ENCODE data around the gene ZNF106. TPM values are rescaled to one million over a fixed set of nuclear protein-coding genes. Genes with fewer than 3 reads are reported as not detected.

The ZNF106 gene
- 100 to 1,000 TPM; 340 to 487 (median 414) TPM for total RNA-seq

DNA sequence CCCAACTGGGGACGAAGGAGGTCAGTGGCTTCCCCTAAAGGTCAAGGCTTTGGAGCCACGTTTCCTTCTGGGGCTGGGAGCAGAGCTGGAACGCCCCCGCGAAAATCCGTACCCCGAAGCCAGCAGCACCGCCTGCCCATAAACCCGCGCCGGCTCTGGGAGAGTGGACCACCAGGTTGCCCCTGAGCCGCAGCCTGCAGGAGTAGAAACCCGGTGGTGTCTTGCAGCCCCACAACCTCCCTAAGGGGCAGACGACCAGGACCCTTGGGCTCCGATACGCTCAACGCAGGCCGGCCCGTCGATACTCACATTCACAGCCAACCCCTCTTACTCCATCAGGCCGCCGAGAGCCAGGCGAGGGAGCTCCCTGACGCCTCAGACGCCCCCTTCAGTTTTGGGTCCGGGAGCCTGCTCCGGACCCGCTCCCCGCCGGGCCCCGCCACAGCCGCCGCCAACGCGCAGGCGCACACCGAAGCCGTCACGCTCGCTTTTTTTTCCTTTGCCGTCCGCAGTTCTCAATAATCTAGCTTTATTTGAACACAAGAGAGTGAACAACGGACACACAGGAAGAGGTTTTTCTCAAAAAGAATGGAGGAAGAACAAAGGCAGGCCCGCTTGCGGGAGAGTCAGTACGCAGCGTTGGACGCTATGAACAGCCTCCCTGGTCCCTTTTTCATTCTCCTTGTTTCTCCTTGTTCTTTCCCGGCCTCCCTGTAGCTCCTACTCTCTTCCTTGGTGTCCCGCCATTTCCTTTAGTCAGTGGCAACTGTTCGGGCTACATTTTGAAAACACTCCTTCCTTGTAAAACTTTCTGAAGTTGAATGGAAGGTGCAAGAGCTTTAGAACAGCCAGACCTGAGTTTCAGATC is at the start of gene ZNF106:
TSS of gene ZNF106 (minus strand) at position 471 of the 868 bp plus-strand sequence. CDS start 18,852 bp downstream, outside the sequence.
- peak; percentile 93 to 96 for TF ChIP-seq POLR2A (IDR thresholded peaks at IDR 0.05)
- TF ChIP-seq, protein P1, sequence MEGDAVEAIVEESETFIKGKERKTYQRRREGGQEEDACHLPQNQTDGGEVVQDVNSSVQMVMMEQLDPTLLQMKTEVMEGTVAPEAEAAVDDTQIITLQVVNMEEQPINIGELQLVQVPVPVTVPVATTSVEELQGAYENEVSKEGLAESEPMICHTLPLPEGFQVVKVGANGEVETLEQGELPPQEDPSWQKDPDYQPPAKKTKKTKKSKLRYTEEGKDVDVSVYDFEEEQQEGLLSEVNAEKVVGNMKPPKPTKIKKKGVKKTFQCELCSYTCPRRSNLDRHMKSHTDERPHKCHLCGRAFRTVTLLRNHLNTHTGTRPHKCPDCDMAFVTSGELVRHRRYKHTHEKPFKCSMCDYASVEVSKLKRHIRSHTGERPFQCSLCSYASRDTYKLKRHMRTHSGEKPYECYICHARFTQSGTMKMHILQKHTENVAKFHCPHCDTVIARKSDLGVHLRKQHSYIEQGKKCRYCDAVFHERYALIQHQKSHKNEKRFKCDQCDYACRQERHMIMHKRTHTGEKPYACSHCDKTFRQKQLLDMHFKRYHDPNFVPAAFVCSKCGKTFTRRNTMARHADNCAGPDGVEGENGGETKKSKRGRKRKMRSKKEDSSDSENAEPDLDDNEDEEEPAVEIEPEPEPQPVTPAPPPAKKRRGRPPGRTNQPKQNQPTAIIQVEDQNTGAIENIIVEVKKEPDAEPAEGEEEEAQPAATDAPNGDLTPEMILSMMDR (IDR thresholded peaks at IDR 0.05 in 4 of 5, conservative IDR thresholded peaks at IDR 0.05 in 1 of 5) = peak in 1 of 5 experiments; percentile 17
- peak; percentile 76 to 80 for DNase-seq
- in situ Hi-C loops (cut with MboI; ENCODE audit: low sequenced_read_pairs in 4 of 4) = no loop called here
- no peaks in the 10 kb centered on the region for H3K36me3 ChIP-seq
- H3K27me3 ChIP-seq = no peaks in the 10 kb centered on the region
- intact Hi-C loops (cut with DNase I; ENCODE audit: low total_unique reads) = loop anchor here (5.0 kb wide), 1 partner anchor 161 kb away; no protein-coding TSS in a partner anchor
- peaks cover 28 to 36% of the 10 kb centered on the region in 2 donors for H3K4me1 ChIP-seq
- H3K9me3 ChIP-seq = no peaks in the 10 kb centered on the region
- ATAC-seq = peak; percentile 67 to 73
- H3K27ac ChIP-seq = peak within 1 kb of the TSS; percentile 90 to 96 (median 95)
- H3K4me3 ChIP-seq = peak within 1 kb of the TSS; percentile 82 to 97 (median 90)

DNA sequence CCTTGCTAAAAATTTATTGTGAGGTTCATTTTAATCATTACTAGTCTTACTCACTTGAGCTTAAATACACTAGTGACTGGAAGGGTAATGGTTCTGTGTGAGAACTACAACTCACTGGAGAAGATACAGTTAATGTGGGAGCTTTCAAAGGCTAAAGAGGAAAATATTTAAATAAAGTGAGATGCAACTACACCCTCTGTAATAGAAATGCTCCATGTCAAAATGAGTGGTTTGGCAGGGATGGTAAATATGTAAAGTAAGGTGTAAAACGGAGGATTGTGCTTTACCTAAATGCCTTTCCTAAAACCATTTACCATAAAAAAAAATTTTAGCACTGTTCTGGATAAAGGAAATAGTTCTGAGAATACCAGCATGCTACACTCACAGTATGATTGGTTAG is 42.3 kb upstream of the ZNF106 start:
- no peaks in the 10 kb centered on the region for H3K27me3 ChIP-seq
- H3K36me3 ChIP-seq = peaks cover 10 to 49% of the 10 kb centered on the region in 2 donors
- H3K4me1 ChIP-seq = no peaks in the 10 kb centered on the region
- intact Hi-C loops (cut with DNase I; ENCODE audit: low total_unique reads) = no loop called here
- TF ChIP-seq, protein P1 (IDR thresholded peaks at IDR 0.05 in 4 of 5, conservative IDR thresholded peaks at IDR 0.05 in 1 of 5) = no peak
- TF ChIP-seq POLR2A (IDR thresholded peaks at IDR 0.05) = no peak
- no peaks in the 10 kb centered on the region for H3K9me3 ChIP-seq
- in situ Hi-C loops (cut with MboI; ENCODE audit: low sequenced_read_pairs in 4 of 4) = loop anchor here in 1 of 4 donors (10.0 kb wide), 1 partner anchor 112 kb away; no protein-coding TSS in a partner anchor
- no peak overlapping the region for H3K4me3 ChIP-seq
- no peak for DNase-seq
- no peak overlapping the region for H3K27ac ChIP-seq
- ATAC-seq = no peak

DNA sequence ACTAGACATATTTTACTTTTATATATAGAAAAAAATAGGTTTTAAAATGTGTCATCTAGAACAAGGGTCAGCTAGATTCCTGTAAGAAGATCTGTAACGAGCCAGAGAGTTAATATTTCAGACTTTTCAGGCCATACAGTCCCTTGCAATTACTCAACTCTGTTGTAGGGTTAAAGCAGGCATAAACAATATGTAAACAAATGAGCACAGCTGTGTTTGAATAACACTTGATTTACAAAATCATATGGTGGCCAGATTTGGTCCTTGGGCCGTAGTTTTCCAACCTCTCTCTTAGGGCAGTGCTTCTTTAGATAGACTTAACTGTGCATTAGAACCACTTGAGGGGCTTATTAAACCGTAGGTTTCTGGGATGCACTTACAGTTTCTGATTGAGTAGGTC is 38.0 kb upstream of the ZNF106 start:
- no peak for DNase-seq
- H3K9me3 ChIP-seq = no peaks in the 10 kb centered on the region
- no peak overlapping the region for H3K4me3 ChIP-seq
- H3K4me1 ChIP-seq = no peaks in the 10 kb centered on the region
- no peaks in the 10 kb centered on the region for H3K27me3 ChIP-seq
- no peak for TF ChIP-seq POLR2A (IDR thresholded peaks at IDR 0.05)
- TF ChIP-seq, protein P1 (IDR thresholded peaks at IDR 0.05 in 4 of 5, conservative IDR thresholded peaks at IDR 0.05 in 1 of 5) = no peak
- in situ Hi-C loops (cut with MboI; ENCODE audit: low sequenced_read_pairs in 4 of 4) = no loop called here
- no peak for ATAC-seq
- no peak overlapping the region for H3K27ac ChIP-seq
- peaks cover 10 to 66% of the 10 kb centered on the region in 2 donors for H3K36me3 ChIP-seq
- intact Hi-C loops (cut with DNase I; ENCODE audit: low total_unique reads) = no loop called here

DNA sequence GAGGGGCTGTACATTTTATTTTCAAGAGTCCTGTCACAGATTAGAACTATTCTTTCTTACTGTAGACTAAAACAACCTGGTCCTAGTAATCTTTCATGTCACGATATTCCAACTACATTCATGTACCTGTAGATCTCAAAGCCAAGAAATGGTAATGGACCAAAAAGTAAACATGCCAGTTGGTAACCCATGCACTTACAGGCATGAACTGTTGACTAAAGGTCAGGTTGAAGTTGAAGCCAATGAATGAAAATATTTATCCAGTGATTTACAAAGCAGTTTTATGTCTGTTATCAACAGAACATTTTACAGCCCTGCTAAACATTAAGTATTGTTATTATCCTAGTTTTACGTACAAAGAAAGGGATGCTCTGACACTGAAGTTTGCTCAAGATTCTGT is 32.4 kb upstream of the ZNF106 start:
- TF ChIP-seq POLR2A (IDR thresholded peaks at IDR 0.05) = no peak
- TF ChIP-seq, protein P1 (IDR thresholded peaks at IDR 0.05 in 4 of 5, conservative IDR thresholded peaks at IDR 0.05 in 1 of 5) = no peak
- H3K27me3 ChIP-seq = no peaks in the 10 kb centered on the region
- H3K9me3 ChIP-seq = no peaks in the 10 kb centered on the region
- no peak for ATAC-seq
- in situ Hi-C loops (cut with MboI; ENCODE audit: low sequenced_read_pairs in 4 of 4) = no loop called here
- H3K4me3 ChIP-seq = no peak overlapping the region
- H3K36me3 ChIP-seq = peaks cover 3 to 58% of the 10 kb centered on the region in 2 donors
- no peak for DNase-seq
- H3K27ac ChIP-seq = no peak overlapping the region
- intact Hi-C loops (cut with DNase I; ENCODE audit: low total_unique reads) = no loop called here
- H3K4me1 ChIP-seq = no peaks in the 10 kb centered on the region
